NCI-H146 treated with DMSO at 0.1 percent for 48 hours (cell line): Measurements from ENCODE around the gene SASH1.

ENCODE experiments used
- DNase-seq: peaks from one replicate; lab custom pipeline; 2025; ENCODE audit not compliant: unreplicated experiment; lab: John Stamatoyannopoulos, UW

SASH1 gene

GRCh38 chr6:148455674-148456558 is 113.3 kb downstream of the SASH1 start:
- DNase-seq: no peak

- DNase-seq: no peak
These were observed 114.7 kb downstream of the SASH1 start for GRCh38 chr6:148457137-148457842.

- no peak for DNase-seq
These were observed 115.2 kb downstream of the SASH1 start for GRCh38 chr6:148457843-148458159.

- no peak for DNase-seq
These were observed 116.6 kb downstream of the SASH1 start for GRCh38 chr6:148459238-148459637.

GRCh38 chr6:148460876-148461646 is 118.4 kb downstream of the SASH1 start:
- DNase-seq: no peak

- DNase-seq: no peak
These were observed 119.4 kb downstream of the SASH1 start for GRCh38 chr6:148461986-148462577.

- no peak for DNase-seq
These were observed 121.0 kb downstream of the SASH1 start for GRCh38 chr6:148463671-148464070.

- DNase-seq: peak; percentile 57
These were observed 121.8 kb downstream of the SASH1 start for GRCh38 chr6:148464319-148465010.

GRCh38 chr6:148465011-148465335 is 122.3 kb downstream of the SASH1 start:
- no peak for DNase-seq

GRCh38 chr6:148465670-148466069 is 123.0 kb downstream of the SASH1 start:
- DNase-seq: no peak

- DNase-seq: no peak
These were observed 123.5 kb downstream of the SASH1 start for GRCh38 chr6:148466158-148466557.

GRCh38 chr6:148467926-148468325 is 125.3 kb downstream of the SASH1 start:
- no peak for DNase-seq

GRCh38 chr6:148470156-148470555 is 127.5 kb downstream of the SASH1 start:
- DNase-seq: no peak

- DNase-seq: no peak
These were observed 128.2 kb downstream of the SASH1 start for GRCh38 chr6:148470606-148471465.

GRCh38 chr6:148471624-148472159 is 129.1 kb downstream of the SASH1 start:
- DNase-seq: no peak

GRCh38 chr6:148472171-148473105 is 129.8 kb downstream of the SASH1 start:
- no peak for DNase-seq

- DNase-seq: no peak
These were observed 136.9 kb downstream of the SASH1 start for GRCh38 chr6:148479497-148479896.

- no peak for DNase-seq
These were observed 144.8 kb downstream of the SASH1 start for GRCh38 chr6:148487461-148487860.
